Measurements from ENCODE around the gene ELMO1. TPM values are rescaled to one million over a fixed set of nuclear protein-coding genes. Genes with fewer than 3 reads are reported as not detected.

Gene ELMO1
- total RNA-seq, 1 experiment from 2014 or later, result 0.45 TPM

- in situ Hi-C loops (cut with HindIII; ENCODE audit: low pct_unique_long_range_greater_than_20kb, low sequenced_read_pairs), result no loop called here
- no peak for DNase-seq (ENCODE audit: low read depth, low spot score)
These were observed 99.7 kb downstream of the ELMO1 start for GRCh38 chr7:37348982-37349381.

GRCh38 chr7:37346761-37347160, 101.9 kb downstream of the ELMO1 start:
- in situ Hi-C loops (cut with HindIII; ENCODE audit: low pct_unique_long_range_greater_than_20kb, low sequenced_read_pairs), result no loop called here
- DNase-seq (ENCODE audit: low read depth, low spot score), result no peak

GRCh38 chr7:37344886-37345579, 103.6 kb downstream of the ELMO1 start:
- in situ Hi-C loops (cut with HindIII; ENCODE audit: low pct_unique_long_range_greater_than_20kb, low sequenced_read_pairs), result no loop called here
- no peak for DNase-seq (ENCODE audit: low read depth, low spot score)

DNA sequence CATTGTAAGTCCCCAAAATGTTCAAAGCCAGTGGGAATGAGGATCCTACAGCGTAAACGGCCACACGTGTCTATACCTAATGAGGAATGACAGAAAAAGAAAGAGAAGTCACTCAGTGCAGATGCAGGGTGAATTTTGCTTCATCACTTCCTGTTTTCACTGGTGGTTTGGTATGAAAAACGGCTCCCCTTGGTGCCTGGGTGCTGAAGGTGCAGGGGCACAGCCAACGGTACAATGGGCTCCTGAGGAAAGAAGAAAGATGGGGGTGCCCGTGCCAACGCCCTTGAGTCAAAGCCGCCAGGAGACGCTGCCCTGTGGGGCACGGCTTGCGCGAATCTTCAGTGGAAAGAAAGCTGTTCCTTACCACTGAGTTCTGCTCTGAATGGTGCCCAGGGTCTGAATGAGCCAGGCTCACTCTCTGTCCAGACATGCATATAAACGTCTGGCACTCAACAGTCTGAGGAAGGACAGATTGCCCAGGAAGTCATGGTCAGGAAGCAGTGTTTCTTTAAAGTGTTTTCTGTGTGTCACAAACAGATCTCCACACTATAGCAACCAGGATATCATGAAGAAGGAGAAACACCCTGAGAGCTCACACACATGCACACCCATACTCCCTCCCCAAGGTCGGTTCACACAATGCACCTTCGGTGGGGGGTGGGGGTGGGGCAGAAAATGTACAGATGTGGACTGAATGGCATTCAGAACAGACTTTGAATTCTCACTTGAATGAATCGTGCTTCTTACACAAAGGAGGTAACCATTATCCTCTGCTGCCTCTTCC, 105.8 kb downstream of the ELMO1 start:
- no peak for DNase-seq (ENCODE audit: low read depth, low spot score)
- in situ Hi-C loops (cut with HindIII; ENCODE audit: low pct_unique_long_range_greater_than_20kb, low sequenced_read_pairs), result no loop called here

DNA sequence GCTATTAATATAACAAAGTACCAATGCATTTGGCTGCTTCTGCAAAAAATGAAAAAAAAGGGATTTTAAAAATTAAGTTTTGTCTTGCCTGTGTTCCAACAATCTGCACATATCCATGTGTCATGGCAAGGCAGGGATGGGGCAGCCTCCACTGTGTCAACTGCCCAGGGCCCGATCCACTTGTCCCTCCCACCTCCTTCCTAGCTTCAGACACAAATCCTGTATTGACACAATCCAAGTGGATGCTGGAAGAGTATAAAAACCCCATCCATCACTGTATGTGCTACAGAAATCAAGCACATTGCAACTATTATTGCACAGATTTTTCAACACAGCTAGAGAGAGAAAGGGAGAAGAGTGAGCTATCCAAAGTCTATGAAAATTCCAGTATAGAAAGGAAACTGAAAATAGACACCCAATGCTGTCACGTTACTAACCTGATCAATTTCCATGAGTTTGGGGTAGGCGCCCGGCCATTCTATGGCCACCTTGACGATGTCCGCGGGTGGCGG, 106.4 kb downstream of the ELMO1 start:
- no peak for DNase-seq (ENCODE audit: low read depth, low spot score)
- in situ Hi-C loops (cut with HindIII; ENCODE audit: low pct_unique_long_range_greater_than_20kb, low sequenced_read_pairs), result no loop called here

DNA sequence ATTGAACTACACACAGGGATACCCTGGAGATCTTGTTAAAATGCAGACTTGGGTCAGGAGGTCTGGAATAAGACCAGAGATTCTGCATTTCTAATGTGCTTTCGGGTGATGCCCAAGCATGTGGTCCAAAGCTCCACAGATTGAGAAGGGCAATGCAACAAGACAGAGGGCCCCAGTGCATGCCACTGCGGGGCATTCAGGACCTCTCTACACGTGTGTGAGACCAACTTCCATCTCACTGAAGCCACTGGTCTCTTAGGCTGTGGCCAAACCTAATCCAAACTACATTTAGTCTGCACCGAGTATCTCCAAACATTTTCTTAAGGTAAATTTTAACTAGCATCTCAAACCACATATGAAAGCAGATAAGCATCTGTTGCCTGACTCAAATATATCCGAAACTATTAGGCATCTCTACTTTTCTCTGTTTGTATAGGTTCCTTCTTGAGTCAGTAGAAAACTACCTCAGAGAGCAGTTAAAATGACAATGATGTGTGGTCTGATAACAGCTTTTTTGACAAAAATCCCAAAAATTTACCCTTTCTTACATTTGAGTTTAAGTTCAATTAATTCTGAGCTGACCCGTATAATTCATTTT, 107.5 kb downstream of the ELMO1 start:
- in situ Hi-C loops (cut with HindIII; ENCODE audit: low pct_unique_long_range_greater_than_20kb, low sequenced_read_pairs), result no loop called here
- no peak for DNase-seq (ENCODE audit: low read depth, low spot score)

- in situ Hi-C loops (cut with HindIII; ENCODE audit: low pct_unique_long_range_greater_than_20kb, low sequenced_read_pairs), result no loop called here
- no peak for DNase-seq (ENCODE audit: low read depth, low spot score)
These were observed 109.7 kb downstream of the ELMO1 start for GRCh38 chr7:37338966-37339365.

DNA sequence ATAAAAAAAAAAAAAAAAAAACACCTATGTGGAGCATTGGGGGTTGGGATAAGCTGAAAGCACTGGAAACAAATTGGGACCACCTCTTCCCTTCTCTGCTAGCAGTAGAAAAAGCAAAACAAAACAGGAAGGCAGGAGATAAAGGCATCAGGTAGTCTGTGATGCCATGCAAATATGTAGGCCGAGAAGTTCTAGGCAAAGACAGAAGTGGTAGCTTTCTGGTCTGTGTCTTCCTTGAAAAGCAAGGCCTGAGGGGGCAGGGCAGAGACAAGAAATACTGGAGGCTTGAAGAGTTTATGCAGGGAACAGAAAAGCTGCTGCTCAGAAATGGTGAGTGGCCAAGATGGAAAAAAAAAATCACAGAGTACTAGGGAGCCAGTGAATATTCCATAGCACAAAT, 111.1 kb downstream of the ELMO1 start:
- no peak for DNase-seq (ENCODE audit: low read depth, low spot score)
- in situ Hi-C loops (cut with HindIII; ENCODE audit: low pct_unique_long_range_greater_than_20kb, low sequenced_read_pairs), result no loop called here

DNA sequence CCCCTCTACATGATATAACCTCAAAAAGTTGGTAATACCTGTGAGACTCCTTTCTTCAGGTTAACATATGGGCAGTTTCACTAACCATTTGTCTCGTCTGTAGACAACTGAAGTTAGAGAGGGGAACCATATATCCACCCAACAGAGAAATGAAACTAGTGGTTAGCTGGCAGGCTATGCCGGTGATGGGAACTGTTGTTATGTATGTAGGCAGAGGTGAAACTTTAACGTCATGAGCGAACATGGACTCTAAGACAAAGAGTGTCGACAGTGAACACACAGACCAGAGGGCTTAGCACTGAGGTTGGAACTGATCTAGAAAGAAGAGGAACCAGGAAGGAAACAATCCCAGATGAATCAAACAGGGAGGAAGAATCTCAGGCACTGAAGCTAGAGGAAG, 112.4 kb downstream of the ELMO1 start:
- in situ Hi-C loops (cut with HindIII; ENCODE audit: low pct_unique_long_range_greater_than_20kb, low sequenced_read_pairs), result no loop called here

DNA sequence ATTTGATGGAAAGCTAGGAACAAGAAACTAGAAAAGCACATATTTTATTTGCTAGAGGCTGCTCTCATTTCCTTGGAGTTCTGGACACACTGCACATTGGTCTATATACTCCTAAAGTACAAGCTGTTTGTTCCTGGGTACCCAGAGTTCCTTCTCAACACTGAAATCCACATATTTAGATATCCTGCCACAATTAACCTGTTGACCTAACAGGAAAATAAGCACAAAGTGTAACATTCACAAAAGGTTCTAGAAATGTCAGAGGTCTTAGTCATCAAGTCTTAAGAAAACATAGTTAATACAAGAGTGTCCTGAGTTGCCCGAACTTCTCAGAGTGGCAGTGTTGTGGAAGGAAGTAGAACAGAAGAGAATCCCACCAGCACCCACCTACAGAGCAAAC, 115.6 kb downstream of the ELMO1 start:
- in situ Hi-C loops (cut with HindIII; ENCODE audit: low pct_unique_long_range_greater_than_20kb, low sequenced_read_pairs), result no loop called here
- DNase-seq (ENCODE audit: low read depth, low spot score), result no peak

More for the DNA sequence above, 112.4 kb downstream of the ELMO1 start:
- no peak for DNase-seq (ENCODE audit: low read depth, low spot score)

- in situ Hi-C loops (cut with HindIII; ENCODE audit: low pct_unique_long_range_greater_than_20kb, low sequenced_read_pairs), result no loop called here
- no peak for DNase-seq (ENCODE audit: low read depth, low spot score)
These were observed 116.2 kb downstream of the ELMO1 start for GRCh38 chr7:37332243-37333016.

- in situ Hi-C loops (cut with HindIII; ENCODE audit: low pct_unique_long_range_greater_than_20kb, low sequenced_read_pairs), result no loop called here
- no peak for DNase-seq (ENCODE audit: low read depth, low spot score)
These were observed 117.9 kb downstream of the ELMO1 start for GRCh38 chr7:37330775-37331174.

DNA sequence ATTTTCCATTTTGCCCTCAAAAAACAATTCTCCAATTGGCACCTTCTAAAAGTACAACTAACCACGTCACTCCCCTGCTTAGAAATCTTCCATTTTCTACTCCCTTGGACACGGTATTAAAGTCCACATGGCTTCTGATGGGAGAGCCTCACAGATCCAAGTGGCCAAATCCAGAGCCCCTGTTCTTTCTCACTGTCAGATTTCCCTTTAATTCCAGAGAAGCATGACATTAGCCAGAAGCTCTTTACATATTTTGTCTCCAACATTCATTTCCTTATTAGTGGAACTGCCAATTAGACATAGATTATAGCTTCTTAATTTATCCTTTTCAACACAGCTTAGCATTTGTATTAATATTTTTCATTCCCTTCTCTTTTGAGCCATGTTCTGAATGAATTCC, 118.7 kb downstream of the ELMO1 start:
- in situ Hi-C loops (cut with HindIII; ENCODE audit: low pct_unique_long_range_greater_than_20kb, low sequenced_read_pairs), result no loop called here
- no peak for DNase-seq (ENCODE audit: low read depth, low spot score)

GRCh38 chr7:37327288-37327687, 121.4 kb downstream of the ELMO1 start:
- in situ Hi-C loops (cut with HindIII; ENCODE audit: low pct_unique_long_range_greater_than_20kb, low sequenced_read_pairs), result no loop called here
- no peak for DNase-seq (ENCODE audit: low read depth, low spot score)

DNA sequence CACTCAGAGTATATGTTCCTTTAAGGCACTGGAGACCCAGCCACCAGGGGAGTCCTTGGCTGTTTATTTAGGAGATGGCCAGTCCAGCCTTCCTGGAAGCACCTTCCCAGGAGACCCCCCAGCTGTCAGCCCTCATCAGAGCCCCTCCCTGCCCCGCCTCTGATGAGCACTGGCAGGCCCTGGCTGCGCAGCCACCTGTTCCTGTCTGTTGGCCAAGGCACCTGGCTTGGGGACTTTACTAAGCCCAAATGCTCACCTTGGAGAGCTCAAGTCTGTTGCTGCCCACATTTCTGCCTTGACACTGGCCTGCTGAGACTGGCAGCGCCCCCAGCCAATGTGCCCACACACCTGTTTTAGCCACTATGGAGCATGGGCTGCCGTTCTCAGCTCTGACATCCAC, 124.7 kb downstream of the ELMO1 start:
- in situ Hi-C loops (cut with HindIII; ENCODE audit: low pct_unique_long_range_greater_than_20kb, low sequenced_read_pairs), result no loop called here

GRCh38 chr7:37322831-37323230, 125.8 kb downstream of the ELMO1 start:
- in situ Hi-C loops (cut with HindIII; ENCODE audit: low pct_unique_long_range_greater_than_20kb, low sequenced_read_pairs), result no loop called here

More for the DNA sequence above, 124.7 kb downstream of the ELMO1 start:
- no peak for DNase-seq (ENCODE audit: low read depth, low spot score)

DNA sequence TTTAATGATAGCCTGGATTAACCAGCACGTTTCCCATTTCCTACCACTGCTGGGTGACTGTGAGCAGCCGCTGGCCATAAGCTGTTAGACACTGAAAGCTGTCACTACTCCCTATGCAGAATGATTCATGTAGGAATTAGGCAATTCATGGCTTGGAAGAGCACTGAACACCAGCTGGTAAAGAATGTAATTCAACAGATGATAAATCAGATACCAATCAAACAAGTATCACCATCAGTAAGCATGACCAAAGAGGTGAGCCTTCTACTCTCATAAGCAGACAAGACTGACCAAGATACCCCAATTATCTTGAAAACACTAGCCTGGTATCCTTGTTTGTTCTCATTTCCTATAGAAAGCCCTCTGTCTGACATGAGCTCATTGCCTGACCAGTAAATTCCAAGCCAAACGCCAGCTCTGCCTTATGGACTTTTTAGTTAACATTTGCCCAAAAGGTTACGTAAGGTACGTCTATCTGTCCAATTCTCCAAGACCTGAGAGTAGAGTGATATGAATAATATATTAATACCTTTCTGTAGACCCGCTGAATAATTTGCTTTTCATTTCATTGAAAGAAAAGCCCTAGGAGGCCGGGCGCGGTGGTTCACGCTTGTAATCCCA, 127.7 kb downstream of the ELMO1 start:
- no peak for DNase-seq (ENCODE audit: low read depth, low spot score)
- in situ Hi-C loops (cut with HindIII; ENCODE audit: low pct_unique_long_range_greater_than_20kb, low sequenced_read_pairs), result no loop called here

More at GRCh38 chr7:37322831-37323230, 125.8 kb downstream of the ELMO1 start:
- no peak for DNase-seq (ENCODE audit: low read depth, low spot score)

All from SK-MEL-5 (cell line).